HG02759 (cell line): ENCODE results near the gene EDC3.
A peak's percentile ranks its signal among the peaks of the same experiment; 100 is the strongest.

Experiments
- ATAC-seq: cut with Tn5 transposase; IDR thresholded peaks from one replicate; pipeline ENCODE4 v1.9.1; 2021; ENCODE audit warnings: mild to moderate bottlenecking, moderate library complexity; ENCODE audit not compliant: unreplicated experiment

EDC3 gene

GRCh38 chr15:74626752-74627692 is 68.8 kb downstream of the EDC3 start:
- ATAC-seq: peak; percentile 48

GRCh38 chr15:74626336-74626735 is 69.5 kb downstream of the EDC3 start:
- no peak for ATAC-seq

GRCh38 chr15:74625693-74626092 is 70.1 kb downstream of the EDC3 start:
- no peak for ATAC-seq

GRCh38 chr15:74624020-74624602 is 71.7 kb downstream of the EDC3 start:
- ATAC-seq: no peak

- ATAC-seq: no peak
These were observed 73.1 kb downstream of the EDC3 start for GRCh38 chr15:74622758-74623157.

GRCh38 chr15:74621936-74622335 is 73.9 kb downstream of the EDC3 start:
- no peak for ATAC-seq

- no peak for ATAC-seq
These were observed 74.3 kb downstream of the EDC3 start for GRCh38 chr15:74621546-74621920.

- peak; percentile 62 for ATAC-seq
These were observed 74.9 kb downstream of the EDC3 start for GRCh38 chr15:74620636-74621545.

- no peak for ATAC-seq
These were observed 75.7 kb downstream of the EDC3 start for GRCh38 chr15:74619916-74620635.

- no peak for ATAC-seq
These were observed 76.8 kb downstream of the EDC3 start for GRCh38 chr15:74618841-74619596.

GRCh38 chr15:74616996-74617395 is 78.8 kb downstream of the EDC3 start:
- no peak for ATAC-seq

- ATAC-seq: no peak
These were observed 79.4 kb downstream of the EDC3 start for GRCh38 chr15:74616366-74616939.

- peak; percentile 85 for ATAC-seq
These were observed 80.1 kb downstream of the EDC3 start, which contains the start of gene CLK3 for GRCh38 chr15:74615508-74616365. TSS of gene CLK3 (plus strand) at chr15:74615836. CDS start at chr15:74619197, 3,361 bp downstream.

- peak; percentile 53 for ATAC-seq
These were observed 80.9 kb downstream of the EDC3 start for GRCh38 chr15:74614744-74615507.

GRCh38 chr15:74613953-74614743 is 81.7 kb downstream of the EDC3 start:
- no peak for ATAC-seq

GRCh38 chr15:74613089-74613952 is 82.5 kb downstream of the EDC3 start:
- no peak for ATAC-seq
